Measurements from ENCODE around the gene POLR3H. TPM values are rescaled to one million over a fixed set of nuclear protein-coding genes. Genes with fewer than 3 reads are reported as not detected.

The POLR3H gene
- total RNA-seq, 1 donor from 2014 or later = 52.0 TPM

GRCh38 chr22:41478473-41478872 is 65.8 kb downstream of the POLR3H start:
- intact Hi-C loops (cut with micrococcal nuclease) = no loop called here
- no peaks in the 10 kb centered on the region for H3K9me3 Mint-ChIP-seq
- no peak overlapping the region for H3K4me3 Mint-ChIP-seq
- no peaks in the 10 kb centered on the region for H3K36me3 Mint-ChIP-seq (ENCODE audit: low read depth)
- DNase-seq (ENCODE audit: low spot score) = no peak
- peaks cover 27% of the 10 kb centered on the region for H3K4me1 Mint-ChIP-seq (ENCODE audit: low read depth)
- H3K27ac Mint-ChIP-seq = no peak overlapping the region
- H3K27me3 Mint-ChIP-seq (ENCODE audit: insufficient read depth) = no peaks in the 10 kb centered on the region

Other genes starting within 250 kb of the POLR3H start
- 77.1 and 79.0 TPM in 2 replicates for gene ZC3H7B, start 242.9 kb downstream of the POLR3H start, total RNA-seq
- gene TEF, start 162.5 kb downstream of the POLR3H start, total RNA-seq = 1.6 and 2.1 TPM in 2 replicates
- gene TOB2, start 97.7 kb downstream of the POLR3H start, total RNA-seq = 46.0 and 46.4 TPM in 2 replicates
- gene PHF5A, start 75.8 kb downstream of the POLR3H start, total RNA-seq = 83.7 and 96.8 TPM in 2 replicates
- gene ACO2, start 75.4 kb downstream of the POLR3H start, total RNA-seq = 99.1 and 101 TPM in 2 replicates
- gene CSDC2, start 16.5 kb upstream of the POLR3H start, total RNA-seq = not detected in 2 replicates
- gene PMM1, start 45.4 kb upstream of the POLR3H start, total RNA-seq = 21.4 and 22.6 TPM in 2 replicates
- 84.8 and 86.4 TPM in 2 replicates for gene DESI1, start 76.6 kb upstream of the POLR3H start, total RNA-seq
- gene XRCC6, start 76.8 kb upstream of the POLR3H start, total RNA-seq = 367 and 368 TPM in 2 replicates
- 337 and 339 TPM in 2 replicates for gene SNU13, start 144.4 kb upstream of the POLR3H start, total RNA-seq
- gene MEI1, start 155.0 kb upstream of the POLR3H start, total RNA-seq = 22.3 TPM in 2 replicates

All from activated T-helper 1 cell treated with anti-CD3 and anti-CD28 coated beads, Interleukin-12 subunit alpha, Interleukin-12 subunit beta, Interleukin-2, Interleukin-4 antibody, amounts not matched to agents 30 ng/mL and 10 ng/mL and 1 ng/mL, durations not matched to agents 14 hours and 24 hours and 36 hours (primary cell).